Measurements from ENCODE around the gene CA10. TPM values are rescaled to one million over a fixed set of nuclear protein-coding genes. Genes with fewer than 3 reads are reported as not detected.

Gene CA10
- total RNA-seq, 1 donor from 2014 or later = not detected

DNA sequence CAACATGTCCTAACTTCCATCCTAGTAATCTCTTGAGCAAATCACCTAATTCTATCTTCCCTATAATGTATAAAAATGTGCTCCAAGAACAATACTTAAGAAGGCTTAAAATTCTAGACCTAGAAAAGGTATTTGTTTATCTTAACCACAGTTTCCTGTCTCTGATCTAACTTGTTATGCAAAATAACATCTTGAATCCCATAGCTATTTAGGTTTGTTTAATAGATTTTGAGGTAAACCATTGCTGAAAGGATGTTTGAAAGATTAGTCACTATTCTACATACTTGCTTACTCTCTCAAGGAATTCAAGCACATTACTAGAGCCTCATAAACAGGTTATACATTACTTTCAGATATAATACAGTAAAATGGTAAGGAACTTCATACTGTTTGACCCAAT lies 13.0 kb downstream of the CA10 start:
- DNase-seq (ENCODE audit: low spot score) = no peak
- no peaks in the 10 kb centered on the region for H3K9me3 Mint-ChIP-seq (ENCODE audit: low read depth)
- no peak overlapping the region for H3K27ac Mint-ChIP-seq (ENCODE audit: unreplicated experiment)

DNA sequence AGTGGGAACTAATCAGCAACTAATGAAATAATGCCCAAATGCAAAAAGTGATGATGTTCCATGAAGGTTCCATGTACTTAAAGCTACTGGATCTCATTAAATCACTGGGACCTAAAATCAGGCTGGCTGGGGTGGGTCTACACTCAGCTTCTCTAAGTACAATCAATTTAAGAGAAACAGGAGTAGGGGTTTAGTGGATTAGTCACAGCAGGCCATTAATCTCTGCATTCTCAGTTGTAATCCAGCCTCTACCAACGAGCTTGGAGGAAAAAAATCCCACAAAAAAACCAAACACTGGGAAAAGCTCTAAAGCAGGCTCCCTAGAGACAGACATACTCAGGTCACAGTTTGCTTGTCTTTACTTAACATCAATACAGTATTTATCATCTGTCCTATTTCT lies 15.0 kb downstream of the CA10 start:
- DNase-seq (ENCODE audit: low spot score) = no peak
- H3K36me3 Mint-ChIP-seq (ENCODE audit: low read depth) = no peaks in the 10 kb centered on the region
- H3K9me3 Mint-ChIP-seq (ENCODE audit: low read depth) = no peaks in the 10 kb centered on the region
- TF ChIP-seq, protein P1, sequence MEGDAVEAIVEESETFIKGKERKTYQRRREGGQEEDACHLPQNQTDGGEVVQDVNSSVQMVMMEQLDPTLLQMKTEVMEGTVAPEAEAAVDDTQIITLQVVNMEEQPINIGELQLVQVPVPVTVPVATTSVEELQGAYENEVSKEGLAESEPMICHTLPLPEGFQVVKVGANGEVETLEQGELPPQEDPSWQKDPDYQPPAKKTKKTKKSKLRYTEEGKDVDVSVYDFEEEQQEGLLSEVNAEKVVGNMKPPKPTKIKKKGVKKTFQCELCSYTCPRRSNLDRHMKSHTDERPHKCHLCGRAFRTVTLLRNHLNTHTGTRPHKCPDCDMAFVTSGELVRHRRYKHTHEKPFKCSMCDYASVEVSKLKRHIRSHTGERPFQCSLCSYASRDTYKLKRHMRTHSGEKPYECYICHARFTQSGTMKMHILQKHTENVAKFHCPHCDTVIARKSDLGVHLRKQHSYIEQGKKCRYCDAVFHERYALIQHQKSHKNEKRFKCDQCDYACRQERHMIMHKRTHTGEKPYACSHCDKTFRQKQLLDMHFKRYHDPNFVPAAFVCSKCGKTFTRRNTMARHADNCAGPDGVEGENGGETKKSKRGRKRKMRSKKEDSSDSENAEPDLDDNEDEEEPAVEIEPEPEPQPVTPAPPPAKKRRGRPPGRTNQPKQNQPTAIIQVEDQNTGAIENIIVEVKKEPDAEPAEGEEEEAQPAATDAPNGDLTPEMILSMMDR (IDR thresholded peaks at IDR 0.05) = no peak
- H3K4me3 Mint-ChIP-seq (ENCODE audit: unreplicated experiment) = no peak overlapping the region
- peaks cover 13% of the 10 kb centered on the region for H3K27me3 Mint-ChIP-seq (ENCODE audit: low read depth)
- no peak overlapping the region for H3K27ac Mint-ChIP-seq (ENCODE audit: unreplicated experiment)
- peaks cover 9% of the 10 kb centered on the region for H3K4me1 Mint-ChIP-seq (ENCODE audit: low read depth)

More for the DNA sequence above, 13.0 kb downstream of the CA10 start:
- Mint-ChIP-seq H3K27me3 (ENCODE audit: low read depth) (peaks cover 13% of the 10 kb centered on the region), H3K4me1 (ENCODE audit: low read depth) (peaks cover 9% of the 10 kb centered on the region), H3K4me3 (ENCODE audit: unreplicated experiment) (no peak overlapping the region), H3K36me3 (ENCODE audit: low read depth) (no peaks in the 10 kb centered on the region)
- TF ChIP-seq, protein P1 (IDR thresholded peaks at IDR 0.05) = no peak

DNA sequence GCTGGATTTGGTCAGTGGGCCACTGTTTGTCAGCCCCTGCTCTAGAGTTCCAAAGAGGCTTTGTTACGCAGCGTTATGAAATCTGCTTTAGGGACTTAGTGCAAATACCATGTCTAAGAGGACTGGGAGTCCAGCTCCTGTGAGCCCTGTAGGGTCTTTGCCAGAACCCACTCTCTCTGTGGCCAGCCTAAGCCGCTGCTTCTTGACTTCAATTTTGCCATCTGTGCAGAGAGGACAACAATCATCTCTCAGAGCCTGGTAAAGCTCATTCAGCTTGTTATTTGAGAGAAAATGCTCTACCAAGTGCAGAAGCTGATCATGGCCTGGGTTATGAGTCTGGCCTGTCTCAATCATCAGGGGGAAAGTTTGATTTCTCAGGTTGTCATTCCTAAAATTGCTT lies 17.9 kb downstream of the CA10 start:
- no peak for DNase-seq (ENCODE audit: low spot score)
- Mint-ChIP-seq H3K36me3 (ENCODE audit: low read depth) (no peaks in the 10 kb centered on the region), H3K4me1 (ENCODE audit: low read depth) (no peaks in the 10 kb centered on the region), H3K4me3 (ENCODE audit: unreplicated experiment) (no peak overlapping the region), H3K27me3 (ENCODE audit: low read depth) (peaks cover 17% of the 10 kb centered on the region), H3K27ac (ENCODE audit: unreplicated experiment) (no peak overlapping the region), H3K9me3 (ENCODE audit: low read depth) (no peaks in the 10 kb centered on the region)
- TF ChIP-seq, protein P1 (IDR thresholded peaks at IDR 0.05) = no peak

DNA sequence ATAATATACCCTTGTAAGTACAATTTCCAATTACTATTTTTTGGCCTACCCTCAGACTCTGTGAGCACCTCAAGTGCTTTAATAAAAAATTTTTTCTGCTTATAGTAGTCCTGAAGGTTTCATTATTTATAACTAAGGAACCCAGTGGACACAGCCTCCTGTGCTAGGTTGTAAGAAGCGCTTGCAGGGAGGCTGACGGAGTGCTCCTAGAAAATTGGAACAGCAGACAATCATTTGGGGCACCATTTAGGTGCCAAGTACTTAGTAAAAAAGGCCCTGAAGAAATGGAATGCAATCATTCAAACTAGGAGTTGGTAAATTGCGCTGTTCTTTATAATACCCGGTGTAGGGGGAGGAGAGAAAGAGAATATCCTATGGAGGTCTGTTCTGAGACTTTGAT lies 19.8 kb downstream of the CA10 start:
- H3K4me3 Mint-ChIP-seq (ENCODE audit: unreplicated experiment) = no peak overlapping the region

DNA sequence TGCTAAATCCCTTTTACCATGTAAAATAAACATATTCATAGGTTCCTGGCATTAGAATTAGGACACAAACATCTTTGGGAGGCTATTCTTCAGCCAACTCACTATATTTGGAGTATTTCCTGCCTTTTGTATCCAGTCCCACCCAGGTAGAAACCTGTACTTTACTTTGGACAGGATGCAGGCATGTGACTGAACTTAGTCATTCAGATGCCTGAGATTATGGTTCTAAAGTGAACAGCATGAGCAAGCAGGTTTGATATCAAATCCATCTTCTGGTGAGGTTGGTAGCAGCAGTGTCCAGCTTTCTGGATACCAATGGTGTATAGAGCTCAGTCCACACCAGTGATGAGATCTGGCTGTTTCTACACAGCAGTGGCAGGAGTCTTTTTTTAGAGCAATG lies 20.2 kb downstream of the CA10 start:
- DNase-seq (ENCODE audit: low spot score) = no peak
- H3K36me3 Mint-ChIP-seq (ENCODE audit: low read depth) = no peaks in the 10 kb centered on the region
- H3K4me1 Mint-ChIP-seq (ENCODE audit: low read depth) = no peaks in the 10 kb centered on the region
- H3K27ac Mint-ChIP-seq (ENCODE audit: unreplicated experiment) = no peak overlapping the region
- H3K9me3 Mint-ChIP-seq (ENCODE audit: low read depth) = no peaks in the 10 kb centered on the region
- TF ChIP-seq, protein P1 (IDR thresholded peaks at IDR 0.05) = no peak
- H3K4me3 Mint-ChIP-seq (ENCODE audit: unreplicated experiment) = no peak overlapping the region
- H3K27me3 Mint-ChIP-seq (ENCODE audit: low read depth) = peaks cover 16% of the 10 kb centered on the region

More for the DNA sequence above, 19.8 kb downstream of the CA10 start:
- H3K27me3 Mint-ChIP-seq (ENCODE audit: low read depth) = peaks cover 16% of the 10 kb centered on the region
- DNase-seq (ENCODE audit: low spot score) = no peak
- no peaks in the 10 kb centered on the region for H3K4me1 Mint-ChIP-seq (ENCODE audit: low read depth)
- no peaks in the 10 kb centered on the region for H3K9me3 Mint-ChIP-seq (ENCODE audit: low read depth)
- no peaks in the 10 kb centered on the region for H3K36me3 Mint-ChIP-seq (ENCODE audit: low read depth)
- TF ChIP-seq, protein P1 (IDR thresholded peaks at IDR 0.05) = no peak
- H3K27ac Mint-ChIP-seq (ENCODE audit: unreplicated experiment) = no peak overlapping the region

Measured in chondrocyte (in vitro differentiated cells).